ENCODE measurements around the gene THRA. TPM values are rescaled to one million over a fixed set of nuclear protein-coding genes. Genes with fewer than 3 reads are reported as not detected.

The THRA gene
- total RNA-seq, 1 donor from 2014 or later = 3.5 TPM

DNA sequence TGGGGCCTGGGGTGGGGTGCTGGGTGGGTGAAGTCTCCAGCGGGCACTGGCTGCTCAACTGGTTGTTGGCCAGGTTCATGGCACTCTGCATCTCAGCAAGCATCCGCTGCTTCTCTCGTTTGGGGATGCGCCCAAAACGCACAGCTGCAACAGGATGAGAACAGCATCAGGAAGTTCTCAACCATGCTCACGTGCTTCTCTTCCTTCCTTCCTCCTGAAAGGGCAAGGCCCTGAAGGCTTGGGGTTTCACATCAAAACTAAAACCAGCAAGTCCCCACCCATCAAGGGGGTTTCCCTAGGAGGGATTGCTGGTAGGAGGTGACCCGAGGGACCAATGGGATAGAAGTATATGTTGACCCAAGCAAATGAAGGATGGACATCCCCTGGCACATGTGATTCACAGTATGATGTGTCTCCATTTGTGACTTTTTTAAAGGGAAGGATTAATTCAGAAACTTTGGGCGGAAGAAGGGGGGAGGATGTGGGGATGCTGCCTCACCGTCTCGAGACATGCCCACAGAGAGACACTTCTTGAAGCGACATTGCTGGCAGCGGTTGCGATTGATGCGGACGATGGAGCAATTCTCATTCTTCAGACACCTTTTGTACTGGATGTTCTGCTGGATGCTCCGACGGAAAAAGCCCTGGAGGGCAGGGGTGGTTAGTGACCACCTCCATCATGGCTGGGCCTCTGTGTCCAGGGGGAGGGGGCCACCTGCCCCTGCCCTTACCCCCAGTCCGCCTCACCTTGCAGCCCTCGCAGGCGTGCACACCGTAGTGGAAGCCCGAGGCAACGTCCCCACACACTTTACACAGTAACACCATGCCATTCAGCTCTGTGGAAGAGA lies 33.4 kb downstream of the THRA start:
- Mint-ChIP-seq H3K4me1 (ENCODE audit: low read depth) (peaks cover 65% of the 10 kb centered on the region), H3K27ac (peak overlapping the region; percentile 81), H3K36me3 (ENCODE audit: low read depth) (peaks cover 41% of the 10 kb centered on the region), H3K4me3 (peak overlapping the region; percentile 76), H3K27me3 (ENCODE audit: insufficient read depth) (peaks cover 5% of the 10 kb centered on the region), H3K9me3 (no peaks in the 10 kb centered on the region)
- intact Hi-C loops (cut with micrococcal nuclease) = loop anchor here (1.0 to 10.0 kb wide), 11 partner anchors 17 to 694 kb away; partner anchors contain the start of genes CASC3, CDC6, FBXL20 and PSMD3
- DNase-seq (ENCODE audit: low spot score) = peak; percentile 91

DNA sequence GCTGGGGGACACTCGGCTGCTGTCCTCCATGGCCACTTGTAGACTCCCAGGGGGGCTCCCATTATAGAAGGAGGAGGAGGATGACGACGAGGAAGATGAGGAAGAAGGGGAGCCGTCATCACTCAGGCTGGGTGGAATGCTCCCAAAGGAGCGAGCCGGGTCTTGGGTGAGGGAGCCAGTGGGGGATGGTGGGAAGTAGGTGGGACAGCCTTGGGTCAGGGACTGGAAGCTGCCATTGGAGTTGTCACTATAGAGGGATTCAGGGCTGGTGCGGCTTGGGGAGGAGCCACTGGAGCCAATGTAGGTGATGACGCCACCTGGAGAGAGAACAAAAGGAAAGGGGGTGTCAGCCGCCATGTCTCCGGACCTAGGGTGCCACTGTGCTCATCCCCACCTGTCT lies 34.3 kb downstream of the THRA start:
- Mint-ChIP-seq H3K9me3 (no peaks in the 10 kb centered on the region), H3K27me3 (ENCODE audit: insufficient read depth) (peaks cover 9% of the 10 kb centered on the region), H3K36me3 (ENCODE audit: low read depth) (peaks cover 41% of the 10 kb centered on the region), H3K4me1 (ENCODE audit: low read depth) (peaks cover 73% of the 10 kb centered on the region), H3K4me3 (peak overlapping the region; percentile 76), H3K27ac (peak overlapping the region; percentile 80)
- DNase-seq (ENCODE audit: low spot score) = no peak
- intact Hi-C loops (cut with micrococcal nuclease) = loop anchor here (2.0 to 10.0 kb wide), 5 partner anchors 28 to 695 kb away; partner anchors contain the start of genes FBXL20 and ZPBP2

DNA sequence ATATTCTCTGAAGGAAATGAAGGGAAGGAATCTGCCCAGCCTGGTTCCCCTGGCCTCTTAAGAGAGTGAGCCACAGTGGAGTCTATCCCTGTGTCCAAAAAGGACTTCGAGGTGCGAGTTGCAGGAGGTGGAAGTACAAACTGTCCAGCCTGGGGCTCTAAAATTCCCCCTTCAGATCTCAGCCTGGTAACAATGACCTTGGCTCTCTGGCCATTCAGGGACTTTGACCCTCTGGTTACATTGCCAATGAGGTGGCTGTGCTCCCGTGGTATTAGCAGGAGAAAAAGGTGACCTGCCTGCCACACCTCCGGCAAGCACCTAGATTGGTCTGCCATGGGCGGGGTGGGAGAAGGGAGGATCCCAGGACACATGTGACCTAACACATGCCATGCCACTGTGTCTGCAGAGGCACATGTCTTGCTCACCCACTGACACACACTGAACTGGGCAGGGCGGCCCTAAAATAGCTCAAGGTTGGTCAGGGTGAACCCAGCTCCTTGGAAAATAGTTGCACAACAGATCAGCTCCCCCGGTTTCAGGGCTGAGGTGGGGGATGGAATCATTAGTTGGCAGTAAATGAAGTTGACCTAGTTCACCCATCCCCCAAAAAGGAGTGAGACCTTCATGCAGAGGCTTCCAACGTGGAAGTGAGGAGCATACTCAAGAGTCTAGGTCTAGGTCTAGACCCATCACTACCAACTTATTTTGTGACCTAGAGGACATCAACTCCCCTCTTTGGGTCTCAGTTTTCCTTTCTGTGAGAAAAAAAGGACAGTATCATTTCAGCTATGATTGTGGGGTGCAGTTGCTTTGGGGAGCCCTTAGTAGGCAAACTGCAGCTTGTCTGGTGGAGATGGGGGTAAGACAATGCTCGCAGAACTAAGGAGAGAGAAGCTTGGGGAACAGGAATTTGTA lies 35.4 kb downstream of the THRA start:
- H3K9me3 Mint-ChIP-seq = no peaks in the 10 kb centered on the region
- peak overlapping the region; percentile 92 for H3K4me3 Mint-ChIP-seq
- H3K27me3 Mint-ChIP-seq (ENCODE audit: insufficient read depth) = peaks cover 11% of the 10 kb centered on the region
- peaks cover 74% of the 10 kb centered on the region for H3K4me1 Mint-ChIP-seq (ENCODE audit: low read depth)
- H3K27ac Mint-ChIP-seq = peak overlapping the region; percentile 85
- peaks cover 41% of the 10 kb centered on the region for H3K36me3 Mint-ChIP-seq (ENCODE audit: low read depth)
- no peak for DNase-seq (ENCODE audit: low spot score)
- intact Hi-C loops (cut with micrococcal nuclease) = loop anchor here (2.0 to 10.0 kb wide), 5 partner anchors 29 to 696 kb away; partner anchors contain the start of genes FBXL20 and ZPBP2

DNA sequence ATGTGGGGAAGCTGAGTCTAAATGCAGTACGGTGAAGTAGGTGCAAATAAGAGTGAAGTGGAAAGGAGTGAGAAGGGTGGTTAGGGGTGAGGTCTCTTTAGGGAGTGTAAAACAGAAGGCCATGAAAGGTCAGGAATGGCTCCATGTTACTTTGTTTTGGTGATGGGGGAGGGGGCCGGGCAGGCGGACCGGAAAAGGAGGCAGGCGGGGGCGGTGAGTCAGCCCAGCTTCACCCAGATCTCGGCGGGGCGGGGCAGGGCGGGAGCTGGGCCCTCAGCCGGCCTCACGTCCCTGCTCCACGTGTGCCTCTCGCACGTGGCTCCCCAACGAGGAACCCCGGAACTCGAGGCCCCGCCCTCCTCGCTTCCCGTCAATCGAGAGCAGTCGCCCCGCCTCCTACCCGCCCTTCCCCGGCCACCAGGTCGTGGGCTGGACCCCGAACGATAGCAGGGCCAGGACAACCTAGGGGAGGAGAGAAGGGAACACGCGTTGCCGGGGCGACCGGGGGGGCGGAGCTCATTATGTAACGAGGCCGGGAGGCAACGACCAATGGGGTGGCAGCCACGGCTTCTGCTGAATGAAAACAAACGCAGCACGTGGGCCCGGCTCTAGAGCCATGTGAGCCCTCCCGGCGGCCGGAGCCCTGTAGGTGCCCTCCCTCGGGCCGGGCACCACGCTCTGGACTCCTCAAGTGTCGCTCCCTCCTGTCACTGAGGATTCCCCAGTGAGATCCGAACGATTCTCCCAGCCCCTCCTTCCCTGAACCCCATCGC lies 36.3 kb downstream of the THRA start:
- Mint-ChIP-seq H3K9me3 (no peaks in the 10 kb centered on the region), H3K36me3 (ENCODE audit: low read depth) (peaks cover 33% of the 10 kb centered on the region), H3K4me3 (peak overlapping the region; percentile 92), H3K27ac (peak overlapping the region; percentile 85), H3K4me1 (ENCODE audit: low read depth) (peaks cover 81% of the 10 kb centered on the region), H3K27me3 (ENCODE audit: insufficient read depth) (peaks cover 11% of the 10 kb centered on the region)
- DNase-seq (ENCODE audit: low spot score) = peak; percentile 86
- intact Hi-C loops (cut with micrococcal nuclease) = loop anchor here (5.0 to 10.0 kb wide), 3 partner anchors 232 to 697 kb away; partner anchors contain the start of genes FBXL20 and ZPBP2

DNA sequence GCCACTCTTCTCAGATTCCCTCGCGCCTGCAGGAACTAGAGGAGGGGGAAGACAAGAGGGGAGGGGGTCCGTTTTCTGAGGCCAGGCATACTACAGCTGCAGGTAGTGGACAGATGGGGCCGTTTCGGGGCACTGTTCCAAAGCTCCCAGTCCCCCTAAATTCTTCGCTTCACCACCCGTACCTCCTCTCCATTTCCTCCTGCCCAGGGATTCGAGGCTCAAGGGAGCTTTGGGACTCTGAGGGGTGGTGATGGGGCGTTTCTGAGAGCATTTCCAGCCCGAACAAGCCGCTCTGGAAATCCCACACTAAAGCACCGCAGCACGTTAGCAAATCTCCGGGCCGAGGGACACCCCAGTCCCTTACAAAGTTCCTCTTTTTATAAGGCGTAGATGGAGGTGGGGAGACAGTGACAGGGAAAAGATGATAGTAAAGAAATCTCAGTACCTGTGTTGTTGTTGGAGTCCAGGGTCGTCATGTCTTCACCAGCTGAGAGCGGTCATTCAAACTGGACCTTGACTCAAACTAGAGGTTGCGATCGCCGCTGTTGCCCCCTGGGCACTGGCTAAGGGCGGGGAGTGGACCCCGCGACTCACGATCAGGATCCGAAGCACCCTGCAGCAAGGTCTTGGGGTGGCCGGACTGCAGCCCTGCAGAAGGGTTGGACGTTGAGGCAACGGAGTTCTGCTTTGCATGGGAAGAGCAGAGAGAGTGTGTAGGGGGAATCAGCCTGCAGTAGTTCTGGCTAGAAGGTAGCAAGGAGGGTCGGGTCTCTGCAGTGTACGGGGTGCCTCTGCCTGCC lies 37.1 kb downstream of the THRA start:
- peaks cover 27% of the 10 kb centered on the region for H3K36me3 Mint-ChIP-seq (ENCODE audit: low read depth)
- peak overlapping the region; percentile 85 for H3K27ac Mint-ChIP-seq

DNA sequence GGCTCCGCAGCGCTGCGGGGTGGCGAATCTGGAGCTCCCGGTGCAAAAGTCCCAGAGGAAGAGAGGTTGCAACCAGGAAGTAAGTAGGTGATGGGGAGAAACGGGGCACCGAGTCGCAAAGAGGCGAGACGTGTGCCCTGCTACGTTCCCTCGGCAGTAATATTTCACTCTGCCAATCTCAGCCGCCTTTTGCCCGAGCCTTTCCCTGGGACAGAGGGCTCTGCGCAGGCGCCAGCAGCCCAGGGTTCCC lies 37.6 kb downstream of the THRA start, which contains the start of gene NR1D1:
Gene NR1D1 (minus strand): TSS at position 171 of the 250 bp plus-strand sequence. CDS start 495 bp downstream, outside the sequence.
- Mint-ChIP-seq H3K27ac (peak within 1 kb of the TSS; percentile 85), H3K4me3 (peak within 1 kb of the TSS; percentile 92), H3K36me3 (ENCODE audit: low read depth) (peaks cover 21% of the 10 kb centered on the region), H3K9me3 (no peaks in the 10 kb centered on the region), H3K4me1 (ENCODE audit: low read depth) (peaks cover 85% of the 10 kb centered on the region), H3K27me3 (ENCODE audit: insufficient read depth) (peaks cover 13% of the 10 kb centered on the region)
- DNase-seq (ENCODE audit: low spot score) = no peak
- intact Hi-C loops (cut with micrococcal nuclease) = loop anchor here (1.0 to 2.0 kb wide), 3 partner anchors 11 to 186 kb away; partner anchors contain the start of genes CDC6 and MED24

More for the DNA sequence above, 37.1 kb downstream of the THRA start:
- intact Hi-C loops (cut with micrococcal nuclease) = loop anchor here (1.0 to 10.0 kb wide), 6 partner anchors 11 to 698 kb away; partner anchors contain the start of genes CDC6, FBXL20, MED24 and ZPBP2
- Mint-ChIP-seq H3K4me1 (ENCODE audit: low read depth) (peaks cover 85% of the 10 kb centered on the region), H3K4me3 (peak overlapping the region; percentile 92), H3K9me3 (no peaks in the 10 kb centered on the region), H3K27me3 (ENCODE audit: insufficient read depth) (peaks cover 13% of the 10 kb centered on the region)
- DNase-seq (ENCODE audit: low spot score) = no peak

DNA sequence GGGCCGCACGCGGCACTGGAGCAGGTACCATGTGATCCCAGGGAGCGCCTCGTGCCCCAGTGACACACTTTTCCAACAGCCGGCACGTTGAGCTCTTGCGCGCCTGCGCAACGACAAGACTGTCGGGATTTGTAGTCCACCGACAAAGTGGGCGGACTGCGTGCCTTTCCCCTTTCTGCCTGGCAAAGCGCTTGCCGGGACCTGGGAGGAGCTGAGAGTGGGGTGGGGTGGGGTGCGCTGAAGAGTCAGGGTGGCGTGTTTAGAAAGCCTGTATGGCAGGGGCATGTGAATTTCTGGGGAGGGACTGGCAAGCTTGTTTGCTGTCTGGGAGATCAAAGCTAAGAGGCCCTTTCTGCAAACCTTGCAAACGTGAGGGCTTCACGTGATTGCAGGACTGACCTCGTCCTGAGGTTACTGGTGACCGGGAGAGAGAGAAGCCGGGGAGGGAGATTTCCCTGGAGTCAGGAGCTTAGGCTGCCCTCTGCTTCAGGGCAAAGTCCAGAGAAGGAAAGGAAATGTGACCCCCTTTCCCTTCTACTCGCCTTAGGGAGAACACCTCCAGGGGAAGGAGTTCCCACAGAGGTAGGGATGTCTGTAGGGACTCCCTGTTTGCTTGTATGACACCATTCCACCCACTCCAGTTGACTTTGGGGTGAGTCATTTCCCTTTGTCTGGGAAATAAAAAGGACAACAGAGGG lies 38.1 kb downstream of the THRA start:
- Mint-ChIP-seq H3K36me3 (ENCODE audit: low read depth) (peaks cover 17% of the 10 kb centered on the region), H3K27ac (peak overlapping the region; percentile 85), H3K4me1 (ENCODE audit: low read depth) (peaks cover 85% of the 10 kb centered on the region), H3K27me3 (ENCODE audit: insufficient read depth) (peaks cover 16% of the 10 kb centered on the region), H3K4me3 (peak overlapping the region; percentile 92), H3K9me3 (no peaks in the 10 kb centered on the region)
- peak; percentile 84 for DNase-seq (ENCODE audit: low spot score)
- intact Hi-C loops (cut with micrococcal nuclease) = loop anchor here (1.0 to 2.0 kb wide), 3 partner anchors 10 to 186 kb away; partner anchors contain the start of genes CDC6 and MED24

DNA sequence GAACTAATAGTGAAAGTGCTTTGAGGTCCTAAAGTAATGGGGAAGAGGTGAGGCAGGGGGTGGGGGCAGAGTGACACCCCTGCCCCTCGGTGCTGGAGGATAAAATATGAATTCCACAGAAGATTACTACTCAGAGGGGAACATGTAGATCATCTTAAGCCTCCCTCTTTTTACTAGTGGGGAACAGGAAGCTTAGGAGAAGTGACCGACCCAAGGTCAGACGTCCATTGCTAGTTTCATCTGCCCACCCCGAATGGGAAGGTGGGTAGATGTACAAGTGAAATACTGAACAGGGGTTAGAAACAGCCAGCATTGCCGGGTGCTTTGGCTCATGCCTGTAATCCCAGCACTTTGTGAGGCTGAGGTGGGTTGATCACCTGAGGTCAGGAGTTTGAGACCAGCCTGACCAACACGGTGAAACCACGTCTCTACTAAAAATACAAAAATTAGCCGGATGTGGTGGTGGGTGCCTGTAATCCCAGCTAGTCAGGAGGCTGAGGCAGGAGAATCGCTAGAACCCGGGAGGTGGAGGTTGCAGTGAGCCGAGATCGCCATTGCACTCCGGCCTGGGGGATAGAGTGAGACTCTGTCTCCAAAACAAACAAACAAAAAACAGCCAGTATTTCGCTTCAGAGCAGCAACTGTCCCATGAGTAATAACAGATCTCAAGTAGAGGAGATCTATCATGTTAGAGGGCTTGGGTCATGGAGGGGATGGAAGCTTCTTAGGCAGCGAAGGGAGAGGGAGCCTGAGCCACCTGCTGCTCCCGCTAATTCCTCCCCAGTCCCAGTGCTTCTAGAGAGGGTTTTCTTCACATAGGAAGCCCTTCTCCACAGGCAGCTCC lies 38.8 kb downstream of the THRA start:
- H3K4me3 Mint-ChIP-seq = peak overlapping the region; percentile 92
- DNase-seq (ENCODE audit: low spot score) = no peak
- no peaks in the 10 kb centered on the region for H3K9me3 Mint-ChIP-seq
- H3K27me3 Mint-ChIP-seq (ENCODE audit: insufficient read depth) = peaks cover 18% of the 10 kb centered on the region
- H3K27ac Mint-ChIP-seq = peak overlapping the region; percentile 85
- peaks cover 84% of the 10 kb centered on the region for H3K4me1 Mint-ChIP-seq (ENCODE audit: low read depth)
- peaks cover 11% of the 10 kb centered on the region for H3K36me3 Mint-ChIP-seq (ENCODE audit: low read depth)
- intact Hi-C loops (cut with micrococcal nuclease) = loop anchor here (2.0 kb wide), 2 partner anchors 47 to 185 kb away; partner anchors contain the start of genes CDC6 and MED24

DNA sequence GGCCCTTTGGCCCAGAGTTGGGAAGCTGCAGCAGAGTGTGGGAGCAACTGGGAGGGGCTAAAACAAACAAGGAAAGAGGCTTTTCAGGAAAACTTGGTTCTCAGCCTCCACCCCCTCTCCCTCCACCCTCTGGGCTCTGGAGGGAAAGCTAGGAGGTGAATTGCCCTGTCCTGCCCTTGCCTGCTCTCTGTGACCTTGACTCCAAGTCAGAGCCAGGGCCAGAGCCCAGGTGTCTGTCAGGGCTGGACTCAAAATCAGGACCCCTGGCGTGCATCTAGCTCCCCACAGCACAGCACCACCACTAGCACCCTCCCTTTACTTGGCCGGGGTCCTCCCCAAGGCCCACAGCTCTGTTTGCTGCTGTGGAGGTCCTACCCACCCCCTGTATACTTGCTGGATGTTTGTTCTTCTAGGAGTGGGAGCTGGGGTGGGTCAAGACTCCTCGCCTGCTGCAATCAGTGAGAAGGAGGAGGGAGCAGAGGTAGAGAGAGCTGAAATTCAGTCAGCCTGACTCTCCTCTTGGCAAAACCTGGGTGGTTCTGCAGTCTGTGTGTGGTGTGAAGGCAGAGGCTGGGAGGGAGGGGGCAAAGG lies 40.4 kb downstream of the THRA start:
- no peak for DNase-seq (ENCODE audit: low spot score)
- no peaks in the 10 kb centered on the region for H3K9me3 Mint-ChIP-seq
- intact Hi-C loops (cut with micrococcal nuclease) = no loop called here
- no peak overlapping the region for H3K4me3 Mint-ChIP-seq
- peaks cover 22% of the 10 kb centered on the region for H3K27me3 Mint-ChIP-seq (ENCODE audit: insufficient read depth)
- H3K36me3 Mint-ChIP-seq (ENCODE audit: low read depth) = peaks cover 1% of the 10 kb centered on the region
- H3K27ac Mint-ChIP-seq = no peak overlapping the region
- H3K4me1 Mint-ChIP-seq (ENCODE audit: low read depth) = peaks cover 80% of the 10 kb centered on the region

DNA sequence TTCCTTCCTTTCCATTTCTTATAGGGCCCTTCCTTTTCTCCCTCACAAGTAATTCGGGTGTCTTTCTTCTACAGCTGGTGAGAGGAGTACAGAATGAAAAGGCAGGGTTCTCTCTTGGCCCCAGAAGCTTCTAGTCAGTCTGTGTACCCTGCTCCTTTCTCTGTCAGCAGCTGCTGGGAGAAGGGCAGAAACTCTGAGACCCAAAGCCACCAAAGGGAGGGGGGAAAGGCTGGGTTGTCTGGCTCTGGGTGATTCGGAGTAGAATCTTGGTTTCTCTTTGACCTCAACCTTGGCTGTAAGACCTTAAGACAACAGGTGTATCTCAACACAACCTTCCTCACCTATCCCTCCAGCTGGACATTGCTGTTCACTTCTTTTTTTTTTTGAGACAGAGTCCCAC lies 40.9 kb downstream of the THRA start:
- H3K4me3 Mint-ChIP-seq = no peak overlapping the region
- H3K27ac Mint-ChIP-seq = no peak overlapping the region
- H3K36me3 Mint-ChIP-seq (ENCODE audit: low read depth) = no peaks in the 10 kb centered on the region
- no peaks in the 10 kb centered on the region for H3K9me3 Mint-ChIP-seq
- H3K4me1 Mint-ChIP-seq (ENCODE audit: low read depth) = peaks cover 79% of the 10 kb centered on the region
- no peak for DNase-seq (ENCODE audit: low spot score)
- intact Hi-C loops (cut with micrococcal nuclease) = no loop called here
- H3K27me3 Mint-ChIP-seq (ENCODE audit: insufficient read depth) = peaks cover 22% of the 10 kb centered on the region
